ENCODE measurements around the gene MRPS22. TPM values are rescaled to one million over a fixed set of nuclear protein-coding genes. Genes with fewer than 3 reads are reported as not detected.

The MRPS22 gene
- total RNA-seq, 1 donor from 2014 or later: 45.3 TPM

GRCh38 chr3:139311557-139311956, 32.3 kb upstream of the MRPS22 start:
- no peak overlapping the region for H3K4me3 Mint-ChIP-seq
- H3K27ac Mint-ChIP-seq (ENCODE audit: unreplicated experiment): no peak overlapping the region
- H3K4me1 Mint-ChIP-seq: peaks cover 12% of the 10 kb centered on the region
- no peak for TF ChIP-seq CTCF (conservative IDR thresholded peaks at IDR 0.05)
- DNase-seq (ENCODE audit: low read depth, low spot score): no peak
- peaks cover 20% of the 10 kb centered on the region for H3K27me3 Mint-ChIP-seq (ENCODE audit: low read depth)
- no peaks in the 10 kb centered on the region for H3K36me3 Mint-ChIP-seq (ENCODE audit: low read depth)
- H3K9me3 Mint-ChIP-seq: no peaks in the 10 kb centered on the region

- no peaks in the 10 kb centered on the region for H3K36me3 Mint-ChIP-seq (ENCODE audit: low read depth)
These were observed 31.4 kb upstream of the MRPS22 start for GRCh38 chr3:139312416-139312815.

GRCh38 chr3:139312959-139313358, 30.9 kb upstream of the MRPS22 start:
- H3K27me3 Mint-ChIP-seq (ENCODE audit: low read depth): peaks cover 24% of the 10 kb centered on the region
- no peak for DNase-seq (ENCODE audit: low read depth, low spot score)
- no peak overlapping the region for H3K27ac Mint-ChIP-seq (ENCODE audit: unreplicated experiment)
- TF ChIP-seq CTCF (conservative IDR thresholded peaks at IDR 0.05): no peak
- H3K36me3 Mint-ChIP-seq (ENCODE audit: low read depth): no peaks in the 10 kb centered on the region
- no peak overlapping the region for H3K4me3 Mint-ChIP-seq
- peaks cover 12% of the 10 kb centered on the region for H3K4me1 Mint-ChIP-seq
- no peaks in the 10 kb centered on the region for H3K9me3 Mint-ChIP-seq

More at GRCh38 chr3:139312416-139312815, 31.4 kb upstream of the MRPS22 start:
- H3K27ac Mint-ChIP-seq (ENCODE audit: unreplicated experiment): no peak overlapping the region
- no peaks in the 10 kb centered on the region for H3K9me3 Mint-ChIP-seq
- no peak for DNase-seq (ENCODE audit: low read depth, low spot score)
- peaks cover 23% of the 10 kb centered on the region for H3K27me3 Mint-ChIP-seq (ENCODE audit: low read depth)
- TF ChIP-seq CTCF (conservative IDR thresholded peaks at IDR 0.05): no peak
- peaks cover 12% of the 10 kb centered on the region for H3K4me1 Mint-ChIP-seq
- no peak overlapping the region for H3K4me3 Mint-ChIP-seq

- Mint-ChIP-seq H3K9me3 (no peaks in the 10 kb centered on the region), H3K4me1 (peaks cover 12% of the 10 kb centered on the region), H3K4me3 (no peak overlapping the region), H3K27me3 (ENCODE audit: low read depth) (peaks cover 28% of the 10 kb centered on the region), H3K27ac (ENCODE audit: unreplicated experiment) (no peak overlapping the region), H3K36me3 (ENCODE audit: low read depth) (no peaks in the 10 kb centered on the region)
- DNase-seq (ENCODE audit: low read depth, low spot score): no peak
- TF ChIP-seq CTCF (conservative IDR thresholded peaks at IDR 0.05): no peak
These were observed 29.9 kb upstream of the MRPS22 start for GRCh38 chr3:139313921-139314320.

- H3K27me3 Mint-ChIP-seq (ENCODE audit: low read depth): peaks cover 43% of the 10 kb centered on the region
- no peak for TF ChIP-seq CTCF (conservative IDR thresholded peaks at IDR 0.05)
- H3K36me3 Mint-ChIP-seq (ENCODE audit: low read depth): no peaks in the 10 kb centered on the region
- no peaks in the 10 kb centered on the region for H3K4me1 Mint-ChIP-seq
- no peak for DNase-seq (ENCODE audit: low read depth, low spot score)
- no peak overlapping the region for H3K27ac Mint-ChIP-seq (ENCODE audit: unreplicated experiment)
- no peaks in the 10 kb centered on the region for H3K9me3 Mint-ChIP-seq
- no peak overlapping the region for H3K4me3 Mint-ChIP-seq
These were observed 26.6 kb upstream of the MRPS22 start for GRCh38 chr3:139317215-139317614.
